Panc1 (cell line): Measurements from ENCODE around the gene CAVIN1. TPM values are rescaled to one million over a fixed set of nuclear protein-coding genes. Genes with fewer than 3 reads are reported as not detected.
"Not testable (repeated sequence)": the region's sequence is repeated elsewhere in the genome, so short reads cannot be mapped to it uniquely, and the experiment has no call there.

Experiments used
- ATAC-seq: fragments of 200-7000 bp; cut with Tn5 transposase; 2 replicates; pipeline ENCODE4 v1.9.1; 2020; ENCODE audit warnings: mild to moderate bottlenecking, moderate library complexity
- BruUV-seq: library from RNA; stranded (reverse); fragments of 400-500 nt; replicated peaks from 2 replicates; lab custom pipeline; 2021; lab: Mats Ljungman, UMichigan
- CTCF ChIA-PET: fragments of 300-600 bp; sonication (Branson Sonifier 250); formaldehyde crosslinking; loops from one replicate; lab custom pipeline; 2022; ENCODE audit warnings: antibody characterized with exemption; lab: Charles Lee
- POLR2A ChIA-PET: fragments of 300-600 bp; sonication (Branson Sonifier 250); formaldehyde crosslinking; loops from one replicate; lab custom pipeline; 2022; ENCODE audit warnings: antibody characterized with exemption; lab: Charles Lee
- DNase-seq: peaks from one replicate; pipeline ENCODE4 v3.0.0-alpha.2; 2010; ENCODE audit warnings: low read depth, low spot score
- H3K27ac ChIP-seq: 2 replicates; pipeline ENCODE4 v1.5.1; 2011; ENCODE audit warnings: mild to moderate bottlenecking, low read length, inconsistent platforms
- H3K27me3 ChIP-seq: fragments of 200-500 bp; sonication (Bioruptor generic); 2 replicates; pipeline ENCODE4 v1.6.0; 2014; ENCODE audit warnings: low read length, inconsistent platforms; ENCODE audit not compliant: control insufficient read depth, insufficient read depth
- H3K36me3 ChIP-seq: fragments of 200-500 bp; sonication (Bioruptor generic); 2 replicates; pipeline ENCODE4 v1.5.1; 2014; ENCODE audit warnings: inconsistent platforms, mild to moderate bottlenecking, low read length, moderate library complexity; ENCODE audit not compliant: control insufficient read depth, insufficient read depth
- H3K4me1 ChIP-seq: 2 replicates; pipeline ENCODE4 v1.5.1; 2011; ENCODE audit warnings: inconsistent platforms, mild to moderate bottlenecking, low read length, moderate library complexity; ENCODE audit not compliant: control insufficient read depth, insufficient read depth
- H3K4me3 ChIP-seq, 2 experiments: 2 replicates each; pipeline ENCODE4 v1.5.1; 2011 to 2012; ENCODE audit warnings: low read depth in 2 of 2, low read length in 2 of 2, mild to moderate bottlenecking in 2 of 2, inconsistent platforms in 1 of 2, moderate library complexity in 1 of 2
- H3K9me3 ChIP-seq: fragments of 200-500 bp; sonication (Bioruptor generic); 2 replicates; pipeline ENCODE4 v1.5.1; 2014; ENCODE audit warnings: low read depth, mild to moderate bottlenecking, inconsistent platforms, low read length, moderate library complexity; ENCODE audit not compliant: control insufficient read depth, insufficient read depth
- POLR2AphosphoS5 ChIP-seq: IDR thresholded peaks from 2 replicates; pipeline ENCODE4 v1.6.1; 2012; ENCODE audit warnings: mild to moderate bottlenecking, low read depth, low read length, moderate library complexity
- SIN3A ChIP-seq: IDR thresholded peaks from 2 replicates; pipeline ENCODE4 v1.6.1; 2012; ENCODE audit warnings: low read depth, mild to moderate bottlenecking, low read length, moderate library complexity, borderline replicate concordance; ENCODE audit not compliant: insufficient read depth
- TCF7L2 ChIP-seq: IDR thresholded peaks from 2 replicates; pipeline ENCODE4 v1.6.1; 2011; ENCODE audit warnings: mild to moderate bottlenecking, low read depth, low read length, inconsistent platforms
- in situ Hi-C: cut with HindIII; loops from 2 replicates; pipeline ENCODE4 v1.10.0; 2016; ENCODE audit warnings: low sequenced_read_pairs, low pct_unique_long_range_greater_than_20kb
- intact Hi-C: fragments of 100-400 bp; cut with micrococcal nuclease; formaldehyde crosslinking; loops from one replicate; pipeline ENCODE4 v1.10.0; 2022; ENCODE audit not compliant: unreplicated experiment
- total RNA-seq: library from RNA; stranded (reverse); gene quantifications from one replicate; pipeline ENCODE4 v1.2.1, GENCODE V29; 2021; ENCODE audit not compliant: unreplicated experiment
- TF ChIP-seq, protein P1 (sequence below): fragments of 450-650 bp; IDR thresholded peaks from 2 replicates; pipeline ENCODE4 v1.5.1; 2017; ENCODE audit warnings: mild to moderate bottlenecking
- TF ChIP-seq, protein P2 (sequence below), 2 experiments: IDR thresholded peaks; 2 replicates each; pipeline ENCODE4 v1.6.1; 2011 to 2012; ENCODE audit warnings: low read depth in 2 of 2, control low read depth in 1 of 2, low read length in 1 of 2, mild to moderate bottlenecking in 1 of 2, moderate library complexity in 1 of 2; ENCODE audit not compliant: insufficient read depth in 1 of 2

The CAVIN1 gene
- total RNA-seq, 1 experiment from 2014 or later: 315 TPM

DNA sequence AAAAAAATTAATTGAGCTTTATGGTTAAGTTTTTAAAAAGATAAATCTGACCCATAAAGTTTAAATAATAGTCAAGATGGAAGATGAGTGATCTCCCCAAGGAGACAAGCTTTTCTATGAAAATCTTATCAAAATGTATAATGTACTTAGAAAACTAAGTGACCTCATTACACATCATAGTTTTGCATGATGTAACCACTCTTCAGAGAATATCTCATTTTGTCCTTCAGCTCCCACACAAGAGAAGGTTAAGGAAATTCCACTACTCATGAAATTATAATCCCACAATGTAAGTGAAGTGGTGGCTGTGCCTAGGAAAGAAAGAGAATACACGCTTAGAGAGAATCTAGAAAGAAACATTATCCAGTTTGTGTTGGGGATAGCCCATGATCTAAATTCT lies 49.2 kb downstream of the CAVIN1 start:
- intact Hi-C loops: no loop called here
- Histone ChIP-seq H3K9me3 (no peaks in the 10 kb centered on the region), H3K4me1 (peaks cover 13% of the 10 kb centered on the region), H3K36me3 (peaks cover 2% of the 10 kb centered on the region; the same call in 1 of the 2 replicates), H3K4me3 (no peak overlapping the region), H3K27ac (peak overlapping the region; percentile 51), H3K27me3 (no peaks in the 10 kb centered on the region)
- CTCF ChIA-PET: interaction anchor here (0.7 kb wide), 1 partner anchor 173 kb away, joined by 3 read pairs; no protein-coding TSS in a partner anchor
- DNase-seq (no peak), ATAC-seq (no peak)
- no peak for TF ChIP-seq TCF7L2
- TF ChIP-seq, protein P1, sequence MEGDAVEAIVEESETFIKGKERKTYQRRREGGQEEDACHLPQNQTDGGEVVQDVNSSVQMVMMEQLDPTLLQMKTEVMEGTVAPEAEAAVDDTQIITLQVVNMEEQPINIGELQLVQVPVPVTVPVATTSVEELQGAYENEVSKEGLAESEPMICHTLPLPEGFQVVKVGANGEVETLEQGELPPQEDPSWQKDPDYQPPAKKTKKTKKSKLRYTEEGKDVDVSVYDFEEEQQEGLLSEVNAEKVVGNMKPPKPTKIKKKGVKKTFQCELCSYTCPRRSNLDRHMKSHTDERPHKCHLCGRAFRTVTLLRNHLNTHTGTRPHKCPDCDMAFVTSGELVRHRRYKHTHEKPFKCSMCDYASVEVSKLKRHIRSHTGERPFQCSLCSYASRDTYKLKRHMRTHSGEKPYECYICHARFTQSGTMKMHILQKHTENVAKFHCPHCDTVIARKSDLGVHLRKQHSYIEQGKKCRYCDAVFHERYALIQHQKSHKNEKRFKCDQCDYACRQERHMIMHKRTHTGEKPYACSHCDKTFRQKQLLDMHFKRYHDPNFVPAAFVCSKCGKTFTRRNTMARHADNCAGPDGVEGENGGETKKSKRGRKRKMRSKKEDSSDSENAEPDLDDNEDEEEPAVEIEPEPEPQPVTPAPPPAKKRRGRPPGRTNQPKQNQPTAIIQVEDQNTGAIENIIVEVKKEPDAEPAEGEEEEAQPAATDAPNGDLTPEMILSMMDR: no peak
- no peak for TF ChIP-seq POLR2AphosphoS5
- TF ChIP-seq SIN3A: no peak
- TF ChIP-seq, protein P2, sequence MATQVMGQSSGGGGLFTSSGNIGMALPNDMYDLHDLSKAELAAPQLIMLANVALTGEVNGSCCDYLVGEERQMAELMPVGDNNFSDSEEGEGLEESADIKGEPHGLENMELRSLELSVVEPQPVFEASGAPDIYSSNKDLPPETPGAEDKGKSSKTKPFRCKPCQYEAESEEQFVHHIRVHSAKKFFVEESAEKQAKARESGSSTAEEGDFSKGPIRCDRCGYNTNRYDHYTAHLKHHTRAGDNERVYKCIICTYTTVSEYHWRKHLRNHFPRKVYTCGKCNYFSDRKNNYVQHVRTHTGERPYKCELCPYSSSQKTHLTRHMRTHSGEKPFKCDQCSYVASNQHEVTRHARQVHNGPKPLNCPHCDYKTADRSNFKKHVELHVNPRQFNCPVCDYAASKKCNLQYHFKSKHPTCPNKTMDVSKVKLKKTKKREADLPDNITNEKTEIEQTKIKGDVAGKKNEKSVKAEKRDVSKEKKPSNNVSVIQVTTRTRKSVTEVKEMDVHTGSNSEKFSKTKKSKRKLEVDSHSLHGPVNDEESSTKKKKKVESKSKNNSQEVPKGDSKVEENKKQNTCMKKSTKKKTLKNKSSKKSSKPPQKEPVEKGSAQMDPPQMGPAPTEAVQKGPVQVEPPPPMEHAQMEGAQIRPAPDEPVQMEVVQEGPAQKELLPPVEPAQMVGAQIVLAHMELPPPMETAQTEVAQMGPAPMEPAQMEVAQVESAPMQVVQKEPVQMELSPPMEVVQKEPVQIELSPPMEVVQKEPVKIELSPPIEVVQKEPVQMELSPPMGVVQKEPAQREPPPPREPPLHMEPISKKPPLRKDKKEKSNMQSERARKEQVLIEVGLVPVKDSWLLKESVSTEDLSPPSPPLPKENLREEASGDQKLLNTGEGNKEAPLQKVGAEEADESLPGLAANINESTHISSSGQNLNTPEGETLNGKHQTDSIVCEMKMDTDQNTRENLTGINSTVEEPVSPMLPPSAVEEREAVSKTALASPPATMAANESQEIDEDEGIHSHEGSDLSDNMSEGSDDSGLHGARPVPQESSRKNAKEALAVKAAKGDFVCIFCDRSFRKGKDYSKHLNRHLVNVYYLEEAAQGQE (IDR thresholded peaks at IDR 0.05; ENCODE audit: insufficient read depth in 1 of 2, low read depth in 2 of 2, low read length in 1 of 2): no peak
- POLR2A ChIA-PET: no interaction called here
- in situ Hi-C loops: no loop called here
- BruUV-seq: no TSS peak

DNA sequence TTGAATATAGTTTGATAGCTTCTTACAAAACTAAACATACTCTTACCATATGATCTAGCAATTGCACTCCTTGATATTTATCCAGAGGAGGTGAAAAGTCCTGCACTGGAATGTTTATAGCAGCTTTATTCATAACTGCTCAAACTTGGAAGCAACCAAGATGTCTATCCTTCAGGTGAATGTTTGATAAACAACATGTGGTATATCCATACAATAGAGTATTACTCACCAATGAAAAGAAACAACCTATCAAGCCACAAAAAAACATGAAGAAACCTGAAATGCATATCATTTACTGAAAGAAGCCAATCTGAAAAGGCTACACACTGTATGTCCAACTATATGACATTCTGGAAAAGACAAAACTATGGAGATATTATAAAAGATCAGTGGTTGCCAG lies 50.9 kb downstream of the CAVIN1 start:
- in situ Hi-C loops (no loop called here), intact Hi-C loops (no loop called here)
- DNase-seq (no peak), ATAC-seq (no peak)
- Histone ChIP-seq H3K27ac (no peak overlapping the region), H3K27me3 (no peaks in the 10 kb centered on the region), H3K36me3 (peaks cover 2% of the 10 kb centered on the region; the same call in 1 of the 2 replicates), H3K9me3 (no peaks in the 10 kb centered on the region), H3K4me1 (peaks cover 18% of the 10 kb centered on the region), H3K4me3 (no peak overlapping the region)
- POLR2A ChIA-PET: no interaction called here
- BruUV-seq: no TSS peak
- CTCF ChIA-PET: no interaction called here
- no peak for TF ChIP-seq TCF7L2
- TF ChIP-seq SIN3A: no peak
- TF ChIP-seq, protein P2 (IDR thresholded peaks at IDR 0.05; ENCODE audit: insufficient read depth in 1 of 2, low read depth in 2 of 2, low read length in 1 of 2): no peak
- TF ChIP-seq, protein P1: no peak
- no peak for TF ChIP-seq POLR2AphosphoS5

DNA sequence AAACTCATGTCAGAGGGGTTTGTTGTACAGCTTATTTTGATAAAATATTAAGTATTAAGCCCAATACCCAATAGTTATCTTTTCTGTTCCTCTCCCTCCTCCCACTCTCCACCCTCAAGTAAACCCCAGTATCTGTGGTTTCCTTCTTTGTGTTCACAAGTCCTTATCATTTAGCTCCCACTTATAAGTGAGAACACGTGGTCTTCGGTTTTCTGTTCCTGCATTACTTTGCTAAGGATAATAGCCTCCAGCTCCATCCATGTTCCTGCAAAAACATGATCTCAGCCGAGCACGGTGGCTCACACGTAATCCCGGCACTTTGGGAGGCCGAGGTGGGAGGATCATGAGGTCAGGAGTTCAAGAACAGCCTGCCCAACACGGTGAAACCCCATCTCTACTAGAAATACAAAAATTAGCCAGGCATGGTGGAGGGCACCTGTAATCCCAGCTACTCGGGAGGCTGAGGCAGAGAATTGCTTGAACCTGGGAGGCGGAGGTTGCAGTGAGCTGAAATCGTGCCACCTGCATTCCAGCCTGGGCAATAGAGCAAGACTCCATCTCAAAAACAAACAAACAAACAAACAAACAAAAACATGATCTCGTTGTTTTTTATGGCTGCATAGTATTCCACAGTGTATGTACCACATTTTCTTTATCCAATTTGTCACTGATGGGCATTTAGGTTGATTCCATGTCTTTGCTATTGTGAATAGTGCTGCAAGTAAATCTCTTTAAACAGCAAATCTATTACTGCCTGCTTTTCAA lies 54.1 kb downstream of the CAVIN1 start:
- CTCF ChIA-PET, BruUV-seq, intact Hi-C loops: not testable (repeated sequence)

More for the DNA sequence above, 54.1 kb downstream of the CAVIN1 start:
- in situ Hi-C loops, ATAC-seq, H3K4me3 ChIP-seq, H3K36me3 ChIP-seq, H3K27me3 ChIP-seq, DNase-seq, H3K9me3 ChIP-seq, H3K27ac ChIP-seq: not testable (repeated sequence)
- H3K4me1 ChIP-seq: peaks cover 29% of the 10 kb centered on the region
- POLR2A ChIA-PET: interaction anchor here (0.7 kb wide), 1 partner anchor 9 kb away, joined by 3 read pairs; no protein-coding TSS in a partner anchor
